ENCODE data around the gene FRY. TPM values are rescaled to one million over a fixed set of nuclear protein-coding genes. Genes with fewer than 3 reads are reported as not detected.
A peak's percentile ranks its signal among the peaks of the same experiment; 100 is the strongest.

Gene FRY
- total RNA-seq, 4 donors from 2014 or later: 32.0 to 111 (median 63.8) TPM

GRCh38 chr13:32001154-32001768, 30.3 kb upstream of the FRY start:
- H3K36me3 ChIP-seq: no peaks in the 10 kb centered on the region
- no peaks in the 10 kb centered on the region for H3K9me3 ChIP-seq
- no peak overlapping the region for H3K27ac ChIP-seq
- H3K4me3 ChIP-seq: no peak overlapping the region
- TF ChIP-seq POLR2A (IDR thresholded peaks at IDR 0.05): no peak
- TF ChIP-seq, protein P1, sequence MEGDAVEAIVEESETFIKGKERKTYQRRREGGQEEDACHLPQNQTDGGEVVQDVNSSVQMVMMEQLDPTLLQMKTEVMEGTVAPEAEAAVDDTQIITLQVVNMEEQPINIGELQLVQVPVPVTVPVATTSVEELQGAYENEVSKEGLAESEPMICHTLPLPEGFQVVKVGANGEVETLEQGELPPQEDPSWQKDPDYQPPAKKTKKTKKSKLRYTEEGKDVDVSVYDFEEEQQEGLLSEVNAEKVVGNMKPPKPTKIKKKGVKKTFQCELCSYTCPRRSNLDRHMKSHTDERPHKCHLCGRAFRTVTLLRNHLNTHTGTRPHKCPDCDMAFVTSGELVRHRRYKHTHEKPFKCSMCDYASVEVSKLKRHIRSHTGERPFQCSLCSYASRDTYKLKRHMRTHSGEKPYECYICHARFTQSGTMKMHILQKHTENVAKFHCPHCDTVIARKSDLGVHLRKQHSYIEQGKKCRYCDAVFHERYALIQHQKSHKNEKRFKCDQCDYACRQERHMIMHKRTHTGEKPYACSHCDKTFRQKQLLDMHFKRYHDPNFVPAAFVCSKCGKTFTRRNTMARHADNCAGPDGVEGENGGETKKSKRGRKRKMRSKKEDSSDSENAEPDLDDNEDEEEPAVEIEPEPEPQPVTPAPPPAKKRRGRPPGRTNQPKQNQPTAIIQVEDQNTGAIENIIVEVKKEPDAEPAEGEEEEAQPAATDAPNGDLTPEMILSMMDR (IDR thresholded peaks at IDR 0.05): peak; percentile 33 to 46 (median 44)
- H3K27me3 ChIP-seq: no peaks in the 10 kb centered on the region
- intact Hi-C loops (cut with DNase I; ENCODE audit: low total_unique reads): no loop called here
- no peaks in the 10 kb centered on the region for H3K4me1 ChIP-seq
- DNase-seq: no peak

- Histone ChIP-seq H3K27me3 (no peaks in the 10 kb centered on the region), H3K27ac (no peak overlapping the region), H3K36me3 (no peaks in the 10 kb centered on the region), H3K4me1 (no peaks in the 10 kb centered on the region), H3K9me3 (no peaks in the 10 kb centered on the region), H3K4me3 (no peak overlapping the region)
- intact Hi-C loops (cut with DNase I; ENCODE audit: low total_unique reads): no loop called here
- no peak for DNase-seq
- no peak for TF ChIP-seq POLR2A (IDR thresholded peaks at IDR 0.05)
- TF ChIP-seq, protein P1 (IDR thresholded peaks at IDR 0.05): no peak
Measured at GRCh38 chr13:32001769-32002168, 29.8 kb upstream of the FRY start.

GRCh38 chr13:32002873-32003272, 28.7 kb upstream of the FRY start:
- no peak overlapping the region for H3K27ac ChIP-seq
- TF ChIP-seq POLR2A (IDR thresholded peaks at IDR 0.05): no peak
- TF ChIP-seq, protein P1 (IDR thresholded peaks at IDR 0.05): no peak
- no peaks in the 10 kb centered on the region for H3K36me3 ChIP-seq
- no peaks in the 10 kb centered on the region for H3K4me1 ChIP-seq
- intact Hi-C loops (cut with DNase I; ENCODE audit: low total_unique reads): no loop called here
- H3K4me3 ChIP-seq: no peak overlapping the region
- no peaks in the 10 kb centered on the region for H3K27me3 ChIP-seq
- DNase-seq: no peak
- no peaks in the 10 kb centered on the region for H3K9me3 ChIP-seq

DNA sequence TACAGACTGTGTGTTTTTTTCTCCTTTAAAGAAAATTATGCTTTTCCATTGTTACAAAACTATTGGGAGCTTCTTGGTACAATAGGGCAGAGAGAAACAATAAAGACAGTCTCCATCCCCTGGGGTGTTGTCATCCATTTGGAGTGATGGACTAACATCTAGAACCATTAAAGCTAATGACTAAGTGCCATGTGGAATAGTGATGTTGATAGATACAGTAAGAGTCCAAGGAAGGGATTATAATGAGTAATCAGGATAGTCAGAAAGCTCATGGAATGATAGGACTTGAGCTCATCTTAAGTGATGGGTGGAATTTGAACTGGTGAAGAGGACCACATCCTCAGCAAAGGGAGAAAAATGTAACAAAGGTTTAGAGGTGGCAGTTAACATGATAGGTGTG, 24.1 kb upstream of the FRY start:
- Histone ChIP-seq H3K27me3 (no peaks in the 10 kb centered on the region), H3K9me3 (no peaks in the 10 kb centered on the region), H3K4me3 (no peak overlapping the region), H3K27ac (no peak overlapping the region), H3K4me1 (no peaks in the 10 kb centered on the region), H3K36me3 (no peaks in the 10 kb centered on the region)
- no peak for DNase-seq
- intact Hi-C loops (cut with DNase I; ENCODE audit: low total_unique reads): no loop called here
- TF ChIP-seq, protein P1 (IDR thresholded peaks at IDR 0.05): no peak
- no peak for TF ChIP-seq POLR2A (IDR thresholded peaks at IDR 0.05)

DNA sequence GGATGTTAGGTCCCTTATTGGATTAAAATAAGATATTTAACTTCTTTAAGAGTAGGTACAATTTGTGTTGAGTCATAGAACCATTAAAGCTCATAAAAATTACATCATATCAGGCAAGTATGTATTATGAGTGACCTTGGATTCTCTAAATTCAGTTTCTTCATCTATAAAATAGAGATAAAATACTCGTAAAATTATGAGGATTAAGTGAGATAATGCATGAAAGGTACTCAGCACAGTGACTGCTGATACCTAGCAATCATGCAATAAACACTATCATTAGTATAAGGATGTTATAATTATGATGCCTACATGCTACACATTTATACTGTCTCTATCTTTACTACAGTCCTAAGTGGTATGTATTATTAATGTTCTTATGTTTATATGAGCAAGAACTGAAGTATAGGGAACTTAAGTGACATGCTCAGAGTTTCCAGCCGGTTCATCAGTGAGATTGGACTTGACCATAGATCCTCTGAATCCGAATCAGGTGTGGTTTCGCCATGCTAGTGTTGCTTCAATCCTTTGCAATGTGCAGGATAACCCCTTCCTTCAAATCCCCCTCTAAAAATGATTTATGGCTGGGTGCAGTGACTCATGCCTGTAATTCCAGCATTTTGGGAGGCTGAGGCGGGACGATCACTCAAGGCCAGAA, 22.9 kb upstream of the FRY start:
- DNase-seq: no peak
- TF ChIP-seq, protein P1 (IDR thresholded peaks at IDR 0.05): no peak
- TF ChIP-seq POLR2A (IDR thresholded peaks at IDR 0.05): no peak

More for the DNA sequence above, 22.9 kb upstream of the FRY start:
- Histone ChIP-seq H3K4me1 (no peaks in the 10 kb centered on the region), H3K4me3 (no peak overlapping the region), H3K27ac (no peak overlapping the region), H3K27me3 (no peaks in the 10 kb centered on the region), H3K9me3 (no peaks in the 10 kb centered on the region), H3K36me3 (no peaks in the 10 kb centered on the region)
- intact Hi-C loops (cut with DNase I; ENCODE audit: low total_unique reads): no loop called here

All from uterus (tissue), 4 donors.